ENCODE measurements around the gene CSNK1E. TPM values are rescaled to one million over a fixed set of nuclear protein-coding genes. Genes with fewer than 3 reads are reported as not detected.
A peak's percentile ranks its signal among the peaks of the same experiment; 100 is the strongest.

Gene CSNK1E
- total and polyA plus RNA-seq, 10 of the 15 experiments (the other 5 are each of a cell fraction or from before 2014, with no cell fraction given): 5.9 to 107 (median 64.9) TPM

GRCh38 chr22:38316364-38317121 lies 690 bp downstream of the CSNK1E start (continued):
- peak; percentile 60; the same call in 1 of the 2 replicates for TF ChIP-seq NKRF (conservative IDR thresholded peaks at IDR 0.05)
- TF ChIP-seq POLR2AphosphoS5 (IDR thresholded peaks at IDR 0.05; ENCODE audit: low read length): peak; percentile 13; the same call in 1 of the 2 replicates
- TF ChIP-seq GATAD2B (conservative IDR thresholded peaks at IDR 0.05; ENCODE audit: low read depth): peak; percentile 95
- TF ChIP-seq NR2F1 (conservative IDR thresholded peaks at IDR 0.05): peak; percentile 33; the same call in 1 of the 2 replicates
- no peak for TF ChIP-seq USF1 (IDR thresholded peaks at IDR 0.05; ENCODE audit: borderline replicate concordance, extremely low read length, insufficient read depth, low read depth, low read length)
- peak; percentile 43; the same call in 1 of the 2 replicates for TF ChIP-seq ZSCAN29 (IDR thresholded peaks at IDR 0.05)
- TF ChIP-seq RBBP5 (conservative IDR thresholded peaks at IDR 0.05): no peak; the same call in 1 of the 2 replicates
- TF ChIP-seq DPF2 (IDR thresholded peaks at IDR 0.05): peak; percentile 54; the same call in 1 of the 2 replicates
- no peak for TF ChIP-seq RFX5 (IDR thresholded peaks at IDR 0.05; ENCODE audit: low read depth, low read length)
